ENCODE measurements around the gene CABP1.
"Not testable (repeated sequence)": the region's sequence is repeated elsewhere in the genome, so short reads cannot be mapped to it uniquely, and the experiment has no call there.

Gene CABP1

GRCh38 chr12:120639771-120640721 is at the start of gene CABP1:
Gene CABP1, plus strand, starts transcription at chr12:120640626. Its CDS starts 60 bp downstream, at chr12:120640686.
- no peak for DNase-seq (ENCODE audit: low read depth)

DNA sequence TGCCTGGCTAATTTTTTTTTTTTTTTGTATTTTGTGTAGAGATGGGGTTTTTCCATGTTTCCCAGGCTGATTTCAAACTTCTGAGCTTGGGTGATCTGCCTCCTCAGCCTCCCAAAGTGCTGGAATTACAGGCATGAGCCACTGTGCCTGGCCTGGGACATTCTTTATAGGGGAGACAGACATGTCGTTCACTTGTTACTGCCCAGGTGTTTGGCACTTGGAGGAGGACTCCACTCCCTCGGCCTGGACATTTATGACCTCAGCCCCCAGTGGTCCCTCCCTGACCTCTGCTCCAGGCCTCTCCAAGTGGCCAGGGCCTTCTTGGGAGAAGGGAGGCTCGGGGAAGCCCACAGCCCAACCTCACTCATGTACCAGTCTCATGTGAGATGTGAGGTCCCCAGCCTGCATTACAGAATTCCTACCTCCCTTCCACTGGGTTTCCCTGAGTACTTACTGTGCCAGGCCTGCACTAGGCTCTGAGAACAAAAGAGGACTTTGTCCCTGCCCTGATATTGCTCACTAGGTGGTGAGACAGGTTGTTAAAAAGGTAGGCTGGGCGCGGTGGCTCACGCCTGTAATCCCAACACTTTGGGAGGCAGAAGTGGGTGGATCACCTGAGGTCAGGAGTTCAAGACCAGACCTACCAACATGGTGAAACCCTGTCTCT is 49.6 kb upstream of the CABP1 start:
- no peak for DNase-seq (ENCODE audit: low read depth)

DNA sequence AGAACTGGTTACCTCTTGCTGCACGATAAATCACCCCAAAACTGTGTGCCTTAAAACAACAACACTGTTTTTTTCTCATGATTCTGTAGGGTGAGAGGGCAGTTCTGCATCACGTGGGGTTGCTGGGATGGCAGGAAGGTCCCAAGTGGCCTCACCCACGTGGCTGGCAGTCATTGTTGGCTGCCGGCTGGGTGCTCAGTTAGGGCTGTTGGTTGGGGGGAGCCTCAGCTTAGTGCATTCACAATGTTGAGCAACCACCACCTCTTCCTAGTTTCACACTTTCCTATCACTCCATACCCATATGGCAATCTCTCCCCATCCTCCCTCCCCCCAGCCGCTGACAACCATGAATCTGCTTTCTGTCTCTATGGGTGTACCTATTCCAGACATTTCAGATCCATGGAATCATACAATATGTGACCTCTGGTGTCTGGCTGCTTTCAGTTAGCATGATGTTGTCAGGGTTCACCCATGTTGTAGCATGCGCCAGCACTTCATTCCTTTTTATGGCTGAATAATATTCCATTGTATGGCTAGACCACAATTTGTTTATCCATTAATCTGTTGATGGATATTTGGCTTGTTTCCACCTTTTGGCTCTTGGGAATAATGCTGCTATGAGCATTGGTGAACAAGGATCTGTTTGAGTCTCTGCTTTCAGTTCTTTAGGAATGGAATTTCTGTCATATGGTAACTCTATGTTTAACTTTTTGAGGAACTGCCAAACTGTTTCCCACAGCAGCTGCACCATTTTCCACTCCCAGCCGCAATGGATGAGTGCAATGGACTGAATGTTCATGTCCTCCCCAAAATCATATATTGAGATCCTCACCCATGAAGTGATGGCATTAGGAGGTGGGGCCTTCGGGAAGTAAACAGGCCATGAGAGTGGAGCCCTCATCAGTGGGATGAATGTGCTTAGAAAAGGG is 48.0 kb upstream of the CABP1 start:
- DNase-seq (ENCODE audit: low read depth), result no peak

DNA sequence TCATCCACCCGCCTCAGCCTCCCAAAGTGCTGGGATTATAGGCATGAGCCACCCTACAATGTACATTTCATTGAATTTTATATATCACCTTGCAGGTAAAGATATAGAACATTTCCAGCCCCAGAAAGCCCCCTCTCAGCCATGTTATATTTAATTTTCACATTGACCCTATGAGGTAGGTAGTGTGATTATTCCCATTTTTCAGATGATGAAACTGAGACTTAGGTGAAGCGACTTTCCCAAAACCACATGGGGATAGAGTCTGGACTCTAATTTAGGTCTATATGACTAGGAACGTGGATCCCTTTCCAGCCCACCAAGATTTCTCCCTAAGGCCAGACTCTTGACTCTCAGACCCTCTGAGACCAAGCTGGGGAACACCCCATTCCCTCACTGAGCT is 43.5 kb upstream of the CABP1 start:
- no peak for DNase-seq (ENCODE audit: low read depth)

GRCh38 chr12:120597861-120598260 is 42.6 kb upstream of the CABP1 start:
- DNase-seq (ENCODE audit: low read depth), result no peak

DNA sequence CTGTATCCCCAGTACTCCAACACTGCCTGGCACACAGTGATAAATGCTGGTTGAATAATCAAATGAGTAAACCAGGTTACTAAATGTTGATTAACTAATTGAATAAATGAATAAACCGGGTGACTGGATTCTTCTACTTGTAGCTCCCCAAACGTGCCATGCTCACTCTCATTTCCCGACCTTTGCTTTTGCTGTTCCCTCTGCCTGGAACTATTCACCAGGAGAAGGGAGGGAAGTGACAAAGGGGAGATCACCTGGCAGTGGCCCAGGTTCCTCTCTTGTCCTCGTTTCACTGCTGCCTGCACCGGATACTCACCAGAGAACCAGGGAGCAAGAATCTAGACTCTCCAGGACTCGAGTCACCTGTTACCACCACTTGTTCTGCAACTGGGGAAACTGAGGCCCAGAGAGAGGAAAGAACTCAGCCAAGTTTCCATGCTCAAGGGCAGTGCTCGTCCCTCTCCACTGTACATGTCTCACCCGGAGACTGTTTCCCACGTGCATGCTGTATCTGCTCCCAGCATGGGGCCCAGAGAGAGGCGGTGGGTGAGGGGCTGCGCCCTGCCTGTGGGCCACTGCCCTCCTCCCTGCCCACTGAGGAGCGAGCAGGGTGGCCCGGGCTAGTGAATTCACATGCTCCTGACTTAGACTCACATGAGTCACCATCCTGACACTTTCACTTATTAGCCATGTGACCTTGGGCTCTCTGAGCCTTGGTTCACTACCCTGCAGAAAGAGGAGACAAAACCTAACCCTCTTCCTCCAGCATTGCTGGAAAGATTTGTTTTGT is 41.6 kb upstream of the CABP1 start:
- DNase-seq (ENCODE audit: low read depth), result no peak

GRCh38 chr12:120599672-120600552 is 40.5 kb upstream of the CABP1 start:
- DNase-seq (ENCODE audit: low read depth), result no peak

DNA sequence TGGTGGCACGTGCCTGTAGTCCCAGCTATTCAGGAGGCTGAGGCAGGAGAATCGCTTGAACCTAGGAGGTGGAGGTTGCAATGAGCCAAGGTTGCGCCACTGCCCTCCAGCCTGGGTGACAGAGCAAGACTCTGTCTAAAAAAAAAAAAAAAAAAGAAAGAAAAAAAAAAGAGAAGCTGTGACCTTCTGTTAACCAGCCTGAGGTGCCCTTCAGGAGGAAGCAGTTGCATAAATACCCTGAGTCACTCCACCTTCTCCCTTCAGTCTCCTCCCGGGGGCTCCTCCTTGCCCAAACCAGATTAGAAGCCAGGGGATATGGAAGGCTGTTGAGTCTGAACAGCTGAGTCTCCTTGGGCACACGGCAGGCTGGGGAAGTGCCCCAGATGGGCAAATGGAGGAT is 38.0 kb upstream of the CABP1 start:
- DNase-seq (ENCODE audit: low read depth), result not testable (repeated sequence)

- DNase-seq (ENCODE audit: low read depth), result no peak
These were observed 29.9 kb upstream of the CABP1 start for GRCh38 chr12:120610560-120610959.

DNA sequence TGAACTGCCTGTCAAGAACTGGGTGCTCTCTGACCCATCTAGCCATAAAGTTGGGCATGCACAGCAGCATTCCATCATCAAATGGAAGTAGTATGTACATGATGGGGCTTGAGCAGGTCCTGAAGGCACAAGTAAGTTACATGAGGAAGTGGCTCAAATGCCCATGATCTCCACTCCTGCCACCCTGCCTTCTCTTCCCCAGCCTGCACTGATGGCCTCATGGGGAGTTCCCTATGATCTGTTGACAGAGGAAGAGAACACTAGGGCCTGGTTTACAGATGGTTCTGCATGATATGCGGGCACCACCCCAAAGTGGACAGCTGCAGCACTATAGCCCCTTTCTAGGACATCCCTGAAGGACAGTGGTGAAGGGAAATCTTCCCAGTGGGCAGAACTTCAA is 28.9 kb upstream of the CABP1 start:
- not testable (repeated sequence) for DNase-seq (ENCODE audit: low read depth)

GRCh38 chr12:120614848-120615247 is 25.6 kb upstream of the CABP1 start:
- DNase-seq (ENCODE audit: low read depth), result no peak

DNA sequence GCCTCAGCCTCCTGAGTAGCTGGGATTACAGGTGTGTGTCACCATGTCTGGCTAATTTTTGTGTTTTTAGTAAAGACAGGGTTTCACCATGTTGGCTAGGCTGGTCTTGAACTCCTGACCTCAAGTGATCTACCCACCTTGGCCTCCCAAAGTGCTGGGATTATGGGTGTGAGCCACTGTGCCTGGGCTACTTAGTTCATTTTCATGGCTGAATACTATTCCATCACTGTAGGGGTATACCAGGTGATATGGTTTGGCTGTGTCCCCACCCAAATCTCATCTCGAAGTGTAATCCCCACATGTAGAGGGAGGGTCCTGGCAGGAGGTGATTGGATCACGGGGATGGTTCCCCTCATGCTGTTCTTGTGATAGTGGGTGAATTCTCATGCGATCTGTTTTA is 23.2 kb upstream of the CABP1 start:
- not testable (repeated sequence) for DNase-seq (ENCODE audit: low read depth)

DNA sequence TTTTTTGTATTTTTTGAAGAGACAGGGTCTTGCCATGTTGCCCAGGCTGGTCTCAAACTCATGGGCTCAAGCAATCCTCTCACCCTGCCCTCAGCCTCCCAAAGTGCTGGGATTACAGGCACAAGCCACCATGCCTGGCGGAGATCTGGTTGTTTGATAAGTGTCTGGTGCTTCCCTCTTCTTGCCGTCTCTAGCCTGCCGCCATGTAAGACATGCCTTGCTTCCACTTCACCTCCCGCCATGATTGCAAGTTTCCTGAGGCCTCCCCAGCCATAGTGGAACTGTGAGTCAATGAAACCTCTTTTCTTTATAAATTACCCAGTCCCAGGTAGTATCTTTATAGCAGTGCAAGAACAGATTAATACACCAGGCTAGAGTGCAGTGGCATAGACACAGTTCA is 22.7 kb upstream of the CABP1 start:
- not testable (repeated sequence) for DNase-seq (ENCODE audit: low read depth)

- DNase-seq (ENCODE audit: low read depth), result no peak
These were observed 21.3 kb upstream of the CABP1 start for GRCh38 chr12:120618954-120619615.

- DNase-seq (ENCODE audit: low read depth), result no peak
These were observed 19.8 kb upstream of the CABP1 start for GRCh38 chr12:120620624-120621023.

DNA sequence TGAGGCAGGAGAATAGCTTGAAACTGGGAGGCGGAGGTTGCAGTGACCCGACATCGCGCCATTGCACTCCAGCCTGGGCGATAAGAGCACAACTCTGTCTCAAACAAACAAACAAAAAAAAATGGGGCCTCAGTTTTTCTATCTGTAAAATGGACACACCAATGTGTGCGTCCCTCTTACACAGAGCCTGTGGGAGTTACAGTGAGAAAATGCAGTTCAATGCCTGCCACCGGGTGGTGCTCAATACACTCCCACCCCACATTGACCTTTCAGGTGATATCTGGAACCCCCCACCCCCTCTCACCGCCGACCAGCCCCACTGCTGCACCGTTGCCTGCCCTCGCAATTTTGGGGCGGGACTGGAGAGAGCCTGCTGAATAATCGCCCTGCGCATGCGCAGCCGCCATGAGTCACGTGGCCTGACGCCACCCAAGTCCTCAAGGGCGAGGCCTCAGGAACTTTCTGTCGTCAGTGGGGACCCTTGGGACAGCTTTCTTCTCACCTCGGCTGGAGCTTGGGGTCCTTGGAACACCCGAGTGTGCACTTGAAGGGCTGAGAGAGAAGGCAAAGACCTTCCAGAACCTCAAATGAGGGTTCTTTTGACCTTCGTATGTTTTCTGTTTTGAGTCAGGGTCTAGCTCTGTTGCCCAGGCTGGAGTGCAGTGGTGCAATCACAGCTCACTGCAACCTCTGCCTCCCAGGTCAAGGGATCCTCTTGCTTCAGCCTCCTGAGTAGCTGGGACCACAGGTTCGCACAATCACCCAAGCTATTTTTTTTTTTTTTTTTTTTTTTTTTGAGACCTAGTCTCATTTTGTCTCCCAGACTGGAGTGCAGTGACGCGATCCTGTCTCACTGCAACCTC is 14.6 kb upstream of the CABP1 start:
- DNase-seq (ENCODE audit: low read depth), result no peak

DNA sequence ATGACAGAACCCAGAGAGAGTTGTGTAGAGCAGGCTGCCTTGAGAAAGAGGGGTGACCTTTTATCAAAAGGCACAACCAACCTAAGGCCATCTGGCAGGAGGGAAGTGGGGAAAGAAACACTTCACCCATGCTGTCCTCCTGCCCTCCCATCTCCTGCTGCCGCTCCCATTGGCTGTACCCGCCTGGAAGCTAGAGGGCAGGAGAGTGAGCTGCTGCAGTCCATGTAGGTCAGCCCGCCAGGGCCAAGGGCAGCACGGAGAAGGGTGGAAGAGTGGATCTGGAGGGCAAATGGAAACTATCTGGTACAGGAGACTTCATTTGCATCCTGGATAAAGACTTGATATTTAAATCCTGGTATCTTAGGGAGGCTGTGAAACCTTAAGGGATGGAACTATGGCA is 11.5 kb upstream of the CABP1 start:
- DNase-seq (ENCODE audit: low read depth), result no peak

GRCh38 chr12:120630104-120630892 is 10.1 kb upstream of the CABP1 start:
- DNase-seq (ENCODE audit: low read depth), result no peak
